ENCODE results near the gene AUTS2. TPM values are rescaled to one million over a fixed set of nuclear protein-coding genes. Genes with fewer than 3 reads are reported as not detected.

The AUTS2 gene
- total RNA-seq, 1 experiment from 2014 or later: 256 TPM

DNA sequence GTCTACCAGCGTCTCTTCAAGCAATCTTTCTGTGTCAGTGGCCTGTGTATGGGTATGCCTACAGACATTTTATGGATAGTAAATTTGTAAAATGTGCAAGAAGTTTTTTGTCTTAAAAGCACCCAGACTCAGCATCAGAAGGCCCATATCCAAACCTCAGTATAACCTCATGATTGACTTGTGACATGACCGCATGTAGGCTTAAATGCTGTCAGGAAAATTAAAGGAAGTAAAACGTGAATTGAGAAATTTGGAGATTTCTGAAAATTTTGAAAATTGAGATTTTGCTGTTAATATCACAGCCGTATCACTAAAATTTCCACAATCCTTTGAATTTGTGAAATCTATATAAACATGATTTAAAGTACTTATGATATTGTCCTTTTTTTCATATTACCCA is 410.2 kb downstream of the AUTS2 start:
- Histone ChIP-seq H3K4me1 (ENCODE audit: insufficient read depth, low read length) (peaks cover 5% of the 10 kb centered on the region; the same call in 1 of the 2 replicates), H3K14ac (ENCODE audit: insufficient read depth, low read length) (no peak overlapping the region), H3K9ac (ENCODE audit: extremely low read depth, insufficient read length, low read length) (no peak overlapping the region), H2BK20ac (ENCODE audit: low read depth, low read length, poor library complexity, severe bottlenecking) (no peak overlapping the region), H3K79me2 (ENCODE audit: insufficient read depth, low read length) (no peaks in the 10 kb centered on the region), H3K4me2 (ENCODE audit: insufficient read depth, insufficient read length, low read length) (no peak overlapping the region), H3K23ac (ENCODE audit: insufficient read length, low read depth, low read length) (no peak overlapping the region), H2AK5ac (ENCODE audit: insufficient read length, low read length) (no peak overlapping the region), H2BK15ac (ENCODE audit: low read depth, low read length) (no peak overlapping the region), H4K8ac (replicated peaks; ENCODE audit: insufficient read length, low read depth, low read length) (no peak overlapping the region), H3T11ph (ENCODE audit: low read length) (no peak overlapping the region), H3K4ac (ENCODE audit: low read depth, low read length) (no peak overlapping the region), H3K9me3 (ENCODE audit: control insufficient read depth, low read depth, low read length) (no peaks in the 10 kb centered on the region), H3K79me1 (ENCODE audit: insufficient read depth, low read depth, low read length, poor library complexity, severe bottlenecking) (no peaks in the 10 kb centered on the region), H2AFZ (ENCODE audit: low read length) (no peak overlapping the region), H4K5ac (ENCODE audit: insufficient read length, low read depth, low read length) (no peak overlapping the region), H4K91ac (ENCODE audit: insufficient read length, low read depth, low read length) (no peak overlapping the region), H2BK5ac (ENCODE audit: insufficient read length, low read length) (no peak overlapping the region), H3K23me2 (ENCODE audit: insufficient read length, low read depth, low read length, poor library complexity, severe bottlenecking) (no peaks in the 10 kb centered on the region), H3K18ac (ENCODE audit: insufficient read length, low read depth, low read length) (no peak overlapping the region), H2BK12ac (ENCODE audit: insufficient read length, low read depth, low read length) (no peak overlapping the region), H3K27ac (ENCODE audit: insufficient read length, low read depth, low read length) (no peak overlapping the region), H4K20me1 (ENCODE audit: control insufficient read depth, insufficient read depth, insufficient read length) (no peaks in the 10 kb centered on the region), H2BK120ac (ENCODE audit: low read depth, low read length, poor library complexity, severe bottlenecking) (no peak overlapping the region), H3K56ac (ENCODE audit: insufficient read length, low read depth, low read length) (no peak overlapping the region), H3K27me3 (ENCODE audit: insufficient read depth, low read length) (no peaks in the 10 kb centered on the region)
- peaks cover 13 to 16% of the 10 kb centered on the region in 2 experiments for H3K4me1 Mint-ChIP-seq
- no peaks in the 10 kb centered on the region for H3K27me3 Mint-ChIP-seq (ENCODE audit: low read depth)
- no peaks in the 10 kb centered on the region for H3K9me3 Mint-ChIP-seq
- no peak overlapping the region for H3K4me3 Mint-ChIP-seq
- WGBS (ENCODE audit: extremely low coverage, insufficient read length, low lambda C conversion rate): 100% methylated on average over 1 of the region's 4 CpGs
- no peak overlapping the region for H3K27ac Mint-ChIP-seq
- no peaks in the 10 kb centered on the region for H3K36me3 Mint-ChIP-seq (ENCODE audit: insufficient read depth in 1 of 3, low read depth in 3 of 3)
- no peak for DNase-seq
- TF ChIP-seq, protein P1, sequence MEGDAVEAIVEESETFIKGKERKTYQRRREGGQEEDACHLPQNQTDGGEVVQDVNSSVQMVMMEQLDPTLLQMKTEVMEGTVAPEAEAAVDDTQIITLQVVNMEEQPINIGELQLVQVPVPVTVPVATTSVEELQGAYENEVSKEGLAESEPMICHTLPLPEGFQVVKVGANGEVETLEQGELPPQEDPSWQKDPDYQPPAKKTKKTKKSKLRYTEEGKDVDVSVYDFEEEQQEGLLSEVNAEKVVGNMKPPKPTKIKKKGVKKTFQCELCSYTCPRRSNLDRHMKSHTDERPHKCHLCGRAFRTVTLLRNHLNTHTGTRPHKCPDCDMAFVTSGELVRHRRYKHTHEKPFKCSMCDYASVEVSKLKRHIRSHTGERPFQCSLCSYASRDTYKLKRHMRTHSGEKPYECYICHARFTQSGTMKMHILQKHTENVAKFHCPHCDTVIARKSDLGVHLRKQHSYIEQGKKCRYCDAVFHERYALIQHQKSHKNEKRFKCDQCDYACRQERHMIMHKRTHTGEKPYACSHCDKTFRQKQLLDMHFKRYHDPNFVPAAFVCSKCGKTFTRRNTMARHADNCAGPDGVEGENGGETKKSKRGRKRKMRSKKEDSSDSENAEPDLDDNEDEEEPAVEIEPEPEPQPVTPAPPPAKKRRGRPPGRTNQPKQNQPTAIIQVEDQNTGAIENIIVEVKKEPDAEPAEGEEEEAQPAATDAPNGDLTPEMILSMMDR (conservative IDR thresholded peaks at IDR 0.05): no peak

Measured in H9 (cell line).